ENCODE results near the gene MSH5. TPM values are rescaled to one million over a fixed set of nuclear protein-coding genes. Genes with fewer than 3 reads are reported as not detected.
A peak's percentile ranks its signal among the peaks of the same experiment; 100 is the strongest.

The MSH5 gene
- total and polyA plus RNA-seq, 2 of the 13 experiments (the other 11 are each of a cell fraction or from before 2014, with no cell fraction given) = 10.2 to 38.7 TPM

- TF ChIP-seq PRDM10 (CRISPR knock-in tag; IDR thresholded peaks at IDR 0.05; ENCODE audit: low read depth) (peak; percentile 63; the same call in 1 of the 2 replicates), THAP8 (CRISPR knock-in tag; IDR thresholded peaks at IDR 0.05; ENCODE audit: borderline replicate concordance) (no peak), POGZ (CRISPR knock-in tag; IDR thresholded peaks at IDR 0.05) (0 out of 2 replicates have a peak, but pooled peaks have one; percentile 53), SP5 (CRISPR knock-in tag; IDR thresholded peaks at IDR 0.05; ENCODE audit: borderline replicate concordance, low read depth) (0 out of 2 replicates have a peak, but pooled peaks have one; percentile 16), THAP7 (CRISPR knock-in tag; IDR thresholded peaks at IDR 0.05) (0 out of 2 replicates have a peak, but pooled peaks have one; percentile 58), ZSCAN25 (CRISPR knock-in tag; IDR thresholded peaks at IDR 0.05) (peak; percentile 85), RNF2 (conservative IDR thresholded peaks at IDR 0.05; ENCODE audit: low read depth) (0 out of 2 replicates have a peak, but pooled peaks have one; percentile 28), JUN (CRISPR knock-in tag; IDR thresholded peaks at IDR 0.05) (no peak), RXRA (CRISPR knock-in tag; IDR thresholded peaks at IDR 0.05) (peak; percentile 44), NFKB2 (CRISPR knock-in tag; IDR thresholded peaks at IDR 0.05; ENCODE audit: borderline replicate concordance) (peak; percentile 84; the same call in 1 of the 2 replicates), ZNF687 (CRISPR knock-in tag; IDR thresholded peaks at IDR 0.05) (peak; percentile 97), ZFAT (CRISPR knock-in tag; conservative IDR thresholded peaks at IDR 0.05) (no peak), ZNF441 (CRISPR knock-in tag; IDR thresholded peaks at IDR 0.05; ENCODE audit: borderline replicate concordance) (peak; percentile 79), NCOA5 (CRISPR knock-in tag; IDR thresholded peaks at IDR 0.05) (no peak), ZNF543 (CRISPR knock-in tag; IDR thresholded peaks at IDR 0.05) (peak; percentile 45; the same call in 1 of the 2 replicates), ZNF547 (CRISPR knock-in tag; IDR thresholded peaks at IDR 0.05) (peak; percentile 87), BCL3 (CRISPR knock-in tag; IDR thresholded peaks at IDR 0.05) (peak; percentile 98), ZNF879 (CRISPR knock-in tag; IDR thresholded peaks at IDR 0.05) (peak; percentile 30; the same call in 1 of the 2 replicates)
Measured at GRCh38 chr6:31765910-31766794, 26.3 kb downstream of the MSH5 start (continued).

Data from HepG2 (cell line).